ENCODE data around the gene ZBTB18. TPM values are rescaled to one million over a fixed set of nuclear protein-coding genes. Genes with fewer than 3 reads are reported as not detected.
A peak's percentile ranks its signal among the peaks of the same experiment; 100 is the strongest.

ZBTB18 gene
- polyA plus RNA-seq, 1 experiment, result 12.7 TPM

GRCh38 chr1:244100704-244101453 lies 49.8 kb downstream of the ZBTB18 start:
- peaks cover 5% of the 10 kb centered on the region; the same call in 1 of the 2 replicates for H3K9me3 ChIP-seq (ENCODE audit: control insufficient read depth, insufficient read depth, low read length)
- peak overlapping the region; percentile 24 for H3K4me3 ChIP-seq (ENCODE audit: low read depth, low read length)
- DNase-seq (ENCODE audit: low read depth, low spot score), result peak; percentile 32
- TF ChIP-seq CTCF (IDR thresholded peaks at IDR 0.05; ENCODE audit: low read depth, low read length), result no peak
- ChIA-PET CTCF (interaction anchor here (0.6 kb wide), 1 partner anchor 28 kb away, joined by 3 read pairs; no protein-coding TSS in a partner anchor), POLR2A (no interaction called here)
- H3K27ac ChIP-seq (ENCODE audit: low read depth, low read length), result peak overlapping the region; percentile 33
- H3K27me3 ChIP-seq (ENCODE audit: control insufficient read depth, insufficient read depth, low read length), result no peaks in the 10 kb centered on the region

- ChIA-PET CTCF (interaction anchor here (0.6 to 1.0 kb wide), 3 partner anchors 171 to 628 kb away, joined by 3 to 4 read pairs (median 3); no protein-coding TSS in a partner anchor), POLR2A (no interaction called here)
- TF ChIP-seq CTCF (IDR thresholded peaks at IDR 0.05; ENCODE audit: low read depth, low read length), result no peak
- no peak overlapping the region for H3K27ac ChIP-seq (ENCODE audit: low read depth, low read length)
- peaks cover 5% of the 10 kb centered on the region; the same call in 1 of the 2 replicates for H3K9me3 ChIP-seq (ENCODE audit: control insufficient read depth, insufficient read depth, low read length)
- DNase-seq (ENCODE audit: low read depth, low spot score), result no peak
- H3K27me3 ChIP-seq (ENCODE audit: control insufficient read depth, insufficient read depth, low read length), result no peaks in the 10 kb centered on the region
- H3K4me3 ChIP-seq (ENCODE audit: low read depth, low read length), result no peak overlapping the region
Measured at GRCh38 chr1:244102046-244102445, 51.0 kb downstream of the ZBTB18 start.

- ChIA-PET CTCF (interaction anchor here (0.6 to 1.0 kb wide), 3 partner anchors 171 to 627 kb away, joined by 3 to 4 read pairs (median 3); no protein-coding TSS in a partner anchor), POLR2A (no interaction called here)
- Histone ChIP-seq H3K27ac (ENCODE audit: low read depth, low read length) (no peak overlapping the region), H3K4me3 (ENCODE audit: low read depth, low read length) (no peak overlapping the region), H3K27me3 (ENCODE audit: control insufficient read depth, insufficient read depth, low read length) (no peaks in the 10 kb centered on the region), H3K9me3 (ENCODE audit: control insufficient read depth, insufficient read depth, low read length) (peaks cover 5% of the 10 kb centered on the region; the same call in 1 of the 2 replicates)
- no peak for DNase-seq (ENCODE audit: low read depth, low spot score)
- TF ChIP-seq CTCF (IDR thresholded peaks at IDR 0.05; ENCODE audit: low read depth, low read length), result no peak
Measured at GRCh38 chr1:244102468-244102867, 51.4 kb downstream of the ZBTB18 start.

GRCh38 chr1:244104309-244105060 lies 53.4 kb downstream of the ZBTB18 start:
- Histone ChIP-seq H3K27me3 (ENCODE audit: control insufficient read depth, insufficient read depth, low read length) (no peaks in the 10 kb centered on the region), H3K27ac (ENCODE audit: low read depth, low read length) (peak overlapping the region; percentile 58), H3K4me3 (ENCODE audit: low read depth, low read length) (0 out of 2 replicates have a peak overlapping the region, but pooled peaks have one; percentile 11), H3K9me3 (ENCODE audit: control insufficient read depth, insufficient read depth, low read length) (peaks cover 2% of the 10 kb centered on the region; the same call in 1 of the 2 replicates)
- ChIA-PET CTCF (no interaction called here), POLR2A (no interaction called here)
- peak; percentile 74 for DNase-seq (ENCODE audit: low read depth, low spot score)
- no peak for TF ChIP-seq CTCF (IDR thresholded peaks at IDR 0.05; ENCODE audit: low read depth, low read length)

All from AG04450 (cell line).